Activated T-helper 17 cell treated with anti-CD3 and anti-CD28 coated beads, Interleukin-2, amount 50 U/mL, for 72 hours (primary cell): ENCODE results near the gene GRIK5. TPM values are rescaled to one million over a fixed set of nuclear protein-coding genes. Genes with fewer than 3 reads are reported as not detected.

ENCODE experiments used
- ATAC-seq: fragments of 150-1000 bp; cut with Tn5 transposase; replicated peaks from 2 replicates; pipeline ENCODE4 v1.10.0; 2021; ENCODE audit warnings: mild to moderate bottlenecking, moderate library complexity
- H3K27ac Mint-ChIP-seq: one replicate; pipeline ENCODE4 v1.8.0; 2022; ENCODE audit warnings: mixed read lengths
- H3K27me3 Mint-ChIP-seq: one replicate; pipeline ENCODE4 v1.8.0; 2022; ENCODE audit warnings: mixed read lengths
- H3K36me3 Mint-ChIP-seq: one replicate; pipeline ENCODE4 v1.8.0; 2022; ENCODE audit warnings: low read depth, mild to moderate bottlenecking, mixed read lengths
- H3K4me1 Mint-ChIP-seq: one replicate; pipeline ENCODE4 v1.8.0; 2022; ENCODE audit warnings: mixed read lengths
- H3K4me3 Mint-ChIP-seq: one replicate; pipeline ENCODE4 v1.8.0; 2022; ENCODE audit warnings: mild to moderate bottlenecking, mixed read lengths
- H3K9me3 Mint-ChIP-seq: one replicate; pipeline ENCODE4 v1.8.0; 2022; ENCODE audit warnings: mixed read lengths
- total RNA-seq, 2 donors: library from RNA; stranded (reverse); gene quantifications; one replicate each; pipeline ENCODE4 v1.2.3, GENCODE V29; 2022

GRIK5 gene
- 1 to 10 TPM in 1 of 2 donors, under 1 TPM in 1; 0.37 to 1.7 TPM for total RNA-seq

- Mint-ChIP-seq H3K27me3 (no peaks in the 10 kb centered on the region), H3K36me3 (no peaks in the 10 kb centered on the region), H3K4me1 (peaks cover 5% of the 10 kb centered on the region), H3K9me3 (no peaks in the 10 kb centered on the region), H3K27ac (no peak within 1 kb of the TSS), H3K4me3 (no peak within 1 kb of the TSS)
- ATAC-seq, result no peak
These were observed at the start of gene GRIK5 for GRCh38 chr19:42069619-42070351. Gene GRIK5, minus strand, starts transcription at chr19:42070206. Its CDS starts 4,436 bp downstream, at chr19:42065770.

- H3K4me1 Mint-ChIP-seq, result peaks cover 26% of the 10 kb centered on the region
- peaks cover 98% of the 10 kb centered on the region for H3K36me3 Mint-ChIP-seq
These were observed 47.1 kb upstream of the GRIK5 start for GRCh38 chr19:42117076-42117475.

GRCh38 chr19:42116308-42117075 lies 46.5 kb upstream of the GRIK5 start:
- peaks cover 29% of the 10 kb centered on the region for H3K4me1 Mint-ChIP-seq
- ATAC-seq, result no peak
- H3K27me3 Mint-ChIP-seq, result no peaks in the 10 kb centered on the region
- peak overlapping the region; percentile 69 for H3K27ac Mint-ChIP-seq
- H3K36me3 Mint-ChIP-seq, result peaks cover 98% of the 10 kb centered on the region
- no peaks in the 10 kb centered on the region for H3K9me3 Mint-ChIP-seq
- no peak overlapping the region for H3K4me3 Mint-ChIP-seq

More at GRCh38 chr19:42117076-42117475, 47.1 kb upstream of the GRIK5 start:
- H3K9me3 Mint-ChIP-seq, result no peaks in the 10 kb centered on the region
- H3K27ac Mint-ChIP-seq, result peak overlapping the region; percentile 36
- H3K27me3 Mint-ChIP-seq, result no peaks in the 10 kb centered on the region
- H3K4me3 Mint-ChIP-seq, result no peak overlapping the region
- no peak for ATAC-seq

- no peaks in the 10 kb centered on the region for H3K27me3 Mint-ChIP-seq
- H3K27ac Mint-ChIP-seq, result peak overlapping the region; percentile 69
- peaks cover 33% of the 10 kb centered on the region for H3K4me1 Mint-ChIP-seq
- ATAC-seq, result no peak
- H3K9me3 Mint-ChIP-seq, result no peaks in the 10 kb centered on the region
- H3K36me3 Mint-ChIP-seq, result peaks cover 98% of the 10 kb centered on the region
- H3K4me3 Mint-ChIP-seq, result no peak overlapping the region
These were observed 45.7 kb upstream of the GRIK5 start for GRCh38 chr19:42115705-42116104.

- ATAC-seq, result no peak
- no peaks in the 10 kb centered on the region for H3K9me3 Mint-ChIP-seq
- peaks cover 33% of the 10 kb centered on the region for H3K4me1 Mint-ChIP-seq
- no peaks in the 10 kb centered on the region for H3K27me3 Mint-ChIP-seq
- peaks cover 98% of the 10 kb centered on the region for H3K36me3 Mint-ChIP-seq
- H3K27ac Mint-ChIP-seq, result peak overlapping the region; percentile 69
- H3K4me3 Mint-ChIP-seq, result no peak overlapping the region
These were observed 45.2 kb upstream of the GRIK5 start for GRCh38 chr19:42115219-42115618.

- Mint-ChIP-seq H3K4me1 (peaks cover 33% of the 10 kb centered on the region), H3K36me3 (peaks cover 94% of the 10 kb centered on the region), H3K9me3 (no peaks in the 10 kb centered on the region), H3K27ac (no peak overlapping the region), H3K27me3 (no peaks in the 10 kb centered on the region), H3K4me3 (no peak overlapping the region)
- ATAC-seq, result no peak
These were observed 44.4 kb upstream of the GRIK5 start for GRCh38 chr19:42114412-42114811.

- Mint-ChIP-seq H3K27me3 (no peaks in the 10 kb centered on the region), H3K27ac (peak overlapping the region; percentile 83), H3K4me1 (peaks cover 34% of the 10 kb centered on the region), H3K9me3 (no peaks in the 10 kb centered on the region), H3K4me3 (no peak overlapping the region), H3K36me3 (peaks cover 91% of the 10 kb centered on the region)
- ATAC-seq, result no peak
These were observed 43.8 kb upstream of the GRIK5 start for GRCh38 chr19:42113641-42114348.

- peak overlapping the region; percentile 4 for H3K4me3 Mint-ChIP-seq
These were observed 41.8 kb upstream of the GRIK5 start for GRCh38 chr19:42111811-42112210.

GRCh38 chr19:42111384-42111783 lies 41.4 kb upstream of the GRIK5 start:
- no peak for ATAC-seq
- Mint-ChIP-seq H3K27me3 (no peaks in the 10 kb centered on the region), H3K4me1 (peaks cover 33% of the 10 kb centered on the region), H3K36me3 (peaks cover 87% of the 10 kb centered on the region), H3K27ac (peak overlapping the region; percentile 81), H3K9me3 (no peaks in the 10 kb centered on the region), H3K4me3 (peak overlapping the region; percentile 4)

More at GRCh38 chr19:42111811-42112210, 41.8 kb upstream of the GRIK5 start:
- Mint-ChIP-seq H3K27me3 (no peaks in the 10 kb centered on the region), H3K36me3 (peaks cover 87% of the 10 kb centered on the region), H3K9me3 (no peaks in the 10 kb centered on the region), H3K27ac (peak overlapping the region; percentile 81), H3K4me1 (peaks cover 33% of the 10 kb centered on the region)
- ATAC-seq, result no peak

GRCh38 chr19:42110658-42111057 lies 40.7 kb upstream of the GRIK5 start:
- Mint-ChIP-seq H3K27ac (peak overlapping the region; percentile 81), H3K36me3 (peaks cover 87% of the 10 kb centered on the region), H3K4me3 (peak overlapping the region; percentile 4), H3K27me3 (no peaks in the 10 kb centered on the region), H3K4me1 (peaks cover 35% of the 10 kb centered on the region), H3K9me3 (no peaks in the 10 kb centered on the region)
- ATAC-seq, result no peak

- no peak overlapping the region for H3K27ac Mint-ChIP-seq
- peak; percentile 7 for ATAC-seq
- no peak overlapping the region for H3K4me3 Mint-ChIP-seq
- peaks cover 87% of the 10 kb centered on the region for H3K36me3 Mint-ChIP-seq
- H3K4me1 Mint-ChIP-seq, result peaks cover 40% of the 10 kb centered on the region
- H3K27me3 Mint-ChIP-seq, result no peaks in the 10 kb centered on the region
- no peaks in the 10 kb centered on the region for H3K9me3 Mint-ChIP-seq
These were observed 39.9 kb upstream of the GRIK5 start for GRCh38 chr19:42109896-42110295.

- Mint-ChIP-seq H3K4me1 (peaks cover 42% of the 10 kb centered on the region), H3K27ac (peak overlapping the region; percentile 46)
These were observed 38.8 kb upstream of the GRIK5 start for GRCh38 chr19:42108527-42109389.

GRCh38 chr19:42105368-42105767 lies 35.4 kb upstream of the GRIK5 start:
- Mint-ChIP-seq H3K9me3 (no peaks in the 10 kb centered on the region), H3K27me3 (no peaks in the 10 kb centered on the region), H3K4me3 (peak overlapping the region; percentile 43), H3K4me1 (peaks cover 21% of the 10 kb centered on the region), H3K27ac (peak overlapping the region; percentile 76), H3K36me3 (peaks cover 84% of the 10 kb centered on the region)
- ATAC-seq, result peak; percentile 61

More at GRCh38 chr19:42108527-42109389, 38.8 kb upstream of the GRIK5 start:
- Mint-ChIP-seq H3K9me3 (no peaks in the 10 kb centered on the region), H3K27me3 (no peaks in the 10 kb centered on the region), H3K36me3 (peaks cover 87% of the 10 kb centered on the region), H3K4me3 (no peak overlapping the region)
- peak; percentile 88 for ATAC-seq
